Bronchial epithelial cell (primary cell): ENCODE data around the gene MAGOHB. TPM values are rescaled to one million over a fixed set of nuclear protein-coding genes. Genes with fewer than 3 reads are reported as not detected.
A peak's percentile ranks its signal among the peaks of the same experiment; 100 is the strongest.

ENCODE experiments used
- DNase-seq: peaks from one replicate; pipeline ENCODE4 v3.0.0-alpha.2; 2010; ENCODE audit warnings: low read depth
- FAIRE-seq: peaks from 2 replicates; lab custom pipeline; 2011; peaks lifted over from hg19 to GRCh38; lab: Jason Lieb, UNC
- H3K27me3 ChIP-seq: 2 replicates; pipeline ENCODE4 v1.5.1; 2011; ENCODE audit warnings: low read length; ENCODE audit not compliant: control insufficient read depth, insufficient read depth
- H3K36me3 ChIP-seq: 2 replicates; pipeline ENCODE4 v1.5.1; 2011; ENCODE audit warnings: low read length; ENCODE audit not compliant: control insufficient read depth, insufficient read depth
- H3K4me3 ChIP-seq: 2 replicates; pipeline ENCODE4 v1.5.1; 2011; ENCODE audit warnings: mild to moderate bottlenecking, low read depth, low read length, control low read depth
- CTCF ChIP-seq: IDR thresholded peaks from 2 replicates; pipeline ENCODE4 v1.5.1; 2011; ENCODE audit warnings: mild to moderate bottlenecking, moderate library complexity, low read length, control low read depth, inconsistent platforms; ENCODE audit not compliant: insufficient read depth, severe bottlenecking
- total RNA-seq: library from RNA; depleted of rRNA; stranded (reverse); fragments of >200 nt; gene quantifications from 2 replicates; pipeline ENCODE4 v1.2.1, GENCODE V29; 2014

The MAGOHB gene
- total RNA-seq, 1 donor from 2014 or later = 14.0 TPM

DNA sequence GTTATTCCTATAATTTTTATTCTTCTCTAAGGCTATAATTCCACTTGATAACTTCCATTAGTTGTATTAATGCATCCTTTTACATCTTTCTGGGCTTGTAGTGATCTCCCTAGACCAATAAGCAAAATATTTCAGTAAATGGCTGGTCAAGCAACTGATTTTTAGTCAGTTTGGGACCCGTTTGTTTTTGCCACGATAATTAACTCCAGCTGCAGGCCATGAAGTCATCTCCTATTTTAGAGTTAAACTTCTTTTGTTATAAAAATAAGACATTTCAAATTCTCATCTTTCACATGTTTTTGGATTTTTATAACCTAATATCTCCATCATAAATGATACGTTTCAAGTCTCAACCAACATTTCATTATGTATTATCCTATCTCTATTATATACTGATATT is 49.4 kb downstream of the MAGOHB start:
- Histone ChIP-seq H3K36me3 (no peaks in the 10 kb centered on the region), H3K4me3 (no peak overlapping the region), H3K27me3 (no peaks in the 10 kb centered on the region)
- FAIRE-seq (no peak), DNase-seq (no peak)
- TF ChIP-seq CTCF = no peak

GRCh38 chr12:10563002-10563401 is 50.4 kb downstream of the MAGOHB start:
- DNase-seq = no peak
- no peaks in the 10 kb centered on the region for H3K27me3 ChIP-seq
- H3K4me3 ChIP-seq = no peak overlapping the region

DNA sequence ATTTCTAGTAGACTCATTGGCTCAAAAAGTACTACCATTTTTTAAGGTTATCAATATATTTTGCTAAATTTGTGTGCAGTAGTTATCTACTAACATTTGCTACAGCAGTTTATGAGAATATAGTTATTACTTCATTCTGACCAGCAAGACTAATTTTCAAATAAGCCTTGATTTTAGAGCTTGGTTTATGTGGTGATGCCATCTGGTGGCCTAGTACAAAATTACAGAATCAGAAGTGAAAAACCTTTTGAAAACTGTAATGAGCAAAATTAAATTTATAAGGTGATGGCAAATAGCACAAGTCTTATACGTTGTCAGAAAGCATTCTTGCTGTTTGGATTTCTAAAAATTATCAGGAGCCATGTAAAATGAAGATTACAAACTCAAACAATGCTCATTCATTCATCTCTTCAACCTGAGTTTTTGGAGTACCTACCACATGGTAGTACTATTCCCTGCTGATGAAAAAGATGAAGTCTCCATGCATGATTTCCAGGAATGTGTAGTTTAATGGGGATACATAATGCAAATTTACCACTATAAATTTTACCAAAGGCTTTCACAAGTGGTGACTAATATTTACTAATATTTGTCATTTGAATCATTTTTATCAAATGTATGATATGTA is 51.0 kb downstream of the MAGOHB start:
- H3K36me3 ChIP-seq = no peaks in the 10 kb centered on the region
- H3K4me3 ChIP-seq = no peak overlapping the region
- H3K27me3 ChIP-seq = no peaks in the 10 kb centered on the region
- TF ChIP-seq CTCF = peak; percentile 37
- FAIRE-seq (no peak), DNase-seq (peak; percentile 62)

More at GRCh38 chr12:10563002-10563401, 50.4 kb downstream of the MAGOHB start:
- no peak for TF ChIP-seq CTCF
- no peaks in the 10 kb centered on the region for H3K36me3 ChIP-seq
- no peak for FAIRE-seq

- Histone ChIP-seq H3K4me3 (no peak overlapping the region), H3K27me3 (no peaks in the 10 kb centered on the region), H3K36me3 (no peaks in the 10 kb centered on the region)
- TF ChIP-seq CTCF = no peak
- DNase-seq (no peak), FAIRE-seq (no peak)
These were observed 54.2 kb downstream of the MAGOHB start for GRCh38 chr12:10559244-10559643.

GRCh38 chr12:10558789-10559188 is 54.6 kb downstream of the MAGOHB start:
- FAIRE-seq (no peak), DNase-seq (no peak)
- TF ChIP-seq CTCF = no peak
- Histone ChIP-seq H3K4me3 (no peak overlapping the region), H3K36me3 (no peaks in the 10 kb centered on the region), H3K27me3 (no peaks in the 10 kb centered on the region)

GRCh38 chr12:10558301-10558700 is 55.1 kb downstream of the MAGOHB start:
- no peaks in the 10 kb centered on the region for H3K36me3 ChIP-seq
- no peak for FAIRE-seq
- no peak overlapping the region for H3K4me3 ChIP-seq
- no peak for TF ChIP-seq CTCF
- DNase-seq = no peak
- no peaks in the 10 kb centered on the region for H3K27me3 ChIP-seq
